Glutamatergic neuron (in vitro differentiated cells): Measurements from ENCODE around the gene KRT6B. TPM values are rescaled to one million over a fixed set of nuclear protein-coding genes. Genes with fewer than 3 reads are reported as not detected.

Experiments used
- DNase-seq: peaks from one replicate; pipeline ENCODE4 v3.0.0; 2022
- H3K27ac Mint-ChIP-seq: one replicate; pipeline ENCODE4 v1.8.0; 2020; ENCODE audit warnings: mild to moderate bottlenecking, mixed read lengths, inconsistent platforms; ENCODE audit not compliant: unreplicated experiment
- H3K27me3 Mint-ChIP-seq: one replicate; pipeline ENCODE4 v1.8.0; 2020; ENCODE audit warnings: mild to moderate bottlenecking, moderate library complexity, mixed read lengths, inconsistent platforms; ENCODE audit not compliant: unreplicated experiment
- H3K36me3 Mint-ChIP-seq: one replicate; pipeline ENCODE4 v1.8.0; 2020; ENCODE audit warnings: mild to moderate bottlenecking, mixed read lengths, inconsistent platforms; ENCODE audit not compliant: unreplicated experiment
- H3K4me1 Mint-ChIP-seq: one replicate; pipeline ENCODE4 v1.8.0; 2020; ENCODE audit warnings: mild to moderate bottlenecking, low read depth, mixed read lengths, inconsistent platforms; ENCODE audit not compliant: unreplicated experiment
- H3K4me3 Mint-ChIP-seq: one replicate; pipeline ENCODE4 v1.8.0; 2020; ENCODE audit warnings: mild to moderate bottlenecking, mixed read lengths, inconsistent platforms; ENCODE audit not compliant: unreplicated experiment
- H3K9me3 Mint-ChIP-seq: one replicate; pipeline ENCODE4 v1.8.0; 2020; ENCODE audit warnings: mild to moderate bottlenecking, moderate library complexity, mixed read lengths, inconsistent platforms; ENCODE audit not compliant: unreplicated experiment
- CTCF ChIP-seq: fragments of 200-600 bp; sonication (generic); IDR thresholded peaks from one replicate; pipeline ENCODE4 v1.5.0; 2021; ENCODE audit not compliant: partially characterized antibody, unreplicated experiment
- total RNA-seq: library from RNA; stranded (reverse); fragmentation: NEBNext Ultra II Directional; extraction: Animal tissue kit (Norgen Biotek cat#: 25700); gene quantifications from one replicate; pipeline ENCODE4 v1.2.1, GENCODE V29; 2021; ENCODE audit not compliant: unreplicated experiment

Gene KRT6B
- total RNA-seq, 1 donor from 2014 or later: not detected

GRCh38 chr12:52445876-52446275 lies 6.1 kb downstream of the KRT6B start:
- peaks cover 8% of the 10 kb centered on the region for H3K4me1 Mint-ChIP-seq
- H3K4me3 Mint-ChIP-seq: no peak overlapping the region
- no peaks in the 10 kb centered on the region for H3K9me3 Mint-ChIP-seq
- no peak for DNase-seq
- TF ChIP-seq CTCF: no peak
- no peaks in the 10 kb centered on the region for H3K27me3 Mint-ChIP-seq
- no peak overlapping the region for H3K27ac Mint-ChIP-seq
- peaks cover 7% of the 10 kb centered on the region for H3K36me3 Mint-ChIP-seq

DNA sequence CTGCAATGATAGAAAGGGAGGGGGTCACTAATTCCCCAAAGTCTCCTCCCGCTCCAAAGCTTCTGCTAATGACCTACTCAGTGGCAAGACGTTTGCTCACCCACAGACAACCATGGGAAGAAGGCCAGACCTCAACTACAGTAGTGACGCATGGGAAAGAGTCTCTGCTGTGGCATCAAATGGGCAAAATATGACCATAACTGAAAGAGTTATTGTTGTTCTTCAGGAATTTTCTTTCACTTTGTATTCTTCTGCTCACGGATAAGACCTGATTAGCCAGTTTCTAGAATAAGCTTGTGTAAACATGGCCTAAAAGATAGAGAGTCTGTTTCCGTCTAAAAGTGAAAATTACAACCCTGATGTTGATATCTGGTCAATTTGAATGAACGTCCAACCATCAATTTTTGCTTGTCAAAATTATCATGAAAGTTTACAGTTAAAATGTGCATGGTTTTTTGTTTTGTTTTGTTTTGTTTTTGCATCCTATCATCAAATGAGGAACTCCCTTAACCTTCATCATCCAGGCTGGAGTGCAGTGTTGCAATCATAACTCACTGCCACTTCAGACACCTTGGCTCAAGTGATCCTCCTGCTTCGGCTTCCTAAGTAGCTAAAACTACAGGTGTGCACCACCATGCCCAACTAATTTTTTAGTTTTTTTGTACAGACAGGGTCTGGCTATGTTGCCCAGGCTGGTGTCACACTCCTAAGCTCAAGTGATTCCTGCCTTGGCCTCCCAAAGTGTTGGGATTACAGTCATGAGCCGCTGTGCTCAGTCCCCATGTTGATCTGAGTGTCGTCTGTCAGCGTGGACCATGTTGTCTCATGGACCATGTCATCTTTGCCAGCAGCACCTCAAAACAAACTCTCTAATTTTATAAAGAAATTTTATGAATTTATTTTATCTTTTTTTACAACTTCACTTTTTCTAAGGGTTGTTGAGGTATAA lies 7.0 kb downstream of the KRT6B start:
- no peak for DNase-seq
- Mint-ChIP-seq H3K4me1 (peaks cover 3% of the 10 kb centered on the region), H3K4me3 (no peak overlapping the region), H3K27me3 (no peaks in the 10 kb centered on the region), H3K9me3 (no peaks in the 10 kb centered on the region), H3K27ac (no peak overlapping the region), H3K36me3 (peaks cover 7% of the 10 kb centered on the region)
- no peak for TF ChIP-seq CTCF

DNA sequence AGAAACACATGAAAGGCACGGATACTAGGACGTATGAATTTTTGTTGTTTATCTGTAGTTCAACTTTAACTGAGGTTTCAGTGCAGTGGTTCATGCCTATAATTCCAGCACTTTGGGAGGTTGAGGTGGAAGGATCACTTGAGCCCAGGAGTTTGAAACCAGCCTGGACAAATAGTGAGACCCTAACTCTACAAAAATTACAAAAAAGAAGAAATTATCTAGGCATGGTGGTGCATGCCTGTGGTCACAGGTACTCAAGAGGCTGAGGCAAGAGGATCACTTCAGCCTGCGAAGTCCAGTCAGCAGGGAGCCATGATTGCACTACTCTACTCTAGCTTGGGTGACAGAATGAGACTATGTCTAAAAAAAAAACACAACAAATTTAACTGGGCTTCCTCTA lies 8.0 kb downstream of the KRT6B start:
- H3K27ac Mint-ChIP-seq: no peak overlapping the region
- no peak overlapping the region for H3K4me3 Mint-ChIP-seq
- no peaks in the 10 kb centered on the region for H3K27me3 Mint-ChIP-seq
- H3K9me3 Mint-ChIP-seq: no peaks in the 10 kb centered on the region
- no peak for TF ChIP-seq CTCF
- no peak for DNase-seq
- H3K4me1 Mint-ChIP-seq: peaks cover 5% of the 10 kb centered on the region
- peaks cover 7% of the 10 kb centered on the region for H3K36me3 Mint-ChIP-seq

GRCh38 chr12:52442600-52443061 lies 9.3 kb downstream of the KRT6B start:
- no peak for TF ChIP-seq CTCF
- no peak for DNase-seq
- Mint-ChIP-seq H3K27me3 (no peaks in the 10 kb centered on the region), H3K36me3 (no peaks in the 10 kb centered on the region), H3K27ac (no peak overlapping the region), H3K4me1 (peaks cover 5% of the 10 kb centered on the region), H3K4me3 (no peak overlapping the region), H3K9me3 (peaks cover 1% of the 10 kb centered on the region)

- TF ChIP-seq CTCF: no peak
- no peak for DNase-seq
- Mint-ChIP-seq H3K9me3 (peaks cover 4% of the 10 kb centered on the region), H3K27ac (no peak overlapping the region), H3K4me3 (no peak overlapping the region), H3K36me3 (no peaks in the 10 kb centered on the region), H3K4me1 (peaks cover 8% of the 10 kb centered on the region), H3K27me3 (no peaks in the 10 kb centered on the region)
Observed at GRCh38 chr12:52441320-52441911, 10.5 kb downstream of the KRT6B start.
